DOHH2 (cell line): Measurements from ENCODE around the gene STX7.

Source experiments
- EZH2phosphoT487 ChIP-seq: fragments of 200-600 bp; sonication (generic); IDR thresholded peaks from 2 replicates; pipeline ENCODE4 v1.6.1; 2017; ENCODE audit warnings: borderline replicate concordance, mild to moderate bottlenecking, antibody characterized with exemption, low read length, moderate library complexity, mixed read lengths
- TF ChIP-seq, protein P1 (sequence below): fragments of 200-600 bp; sonication (generic); IDR thresholded peaks from one replicate; pipeline ENCODE4 v1.5.1; 2014; ENCODE audit warnings: antibody characterized with exemption, mild to moderate bottlenecking, low read depth, low read length; ENCODE audit not compliant: poor library complexity, severe bottlenecking

DNA sequence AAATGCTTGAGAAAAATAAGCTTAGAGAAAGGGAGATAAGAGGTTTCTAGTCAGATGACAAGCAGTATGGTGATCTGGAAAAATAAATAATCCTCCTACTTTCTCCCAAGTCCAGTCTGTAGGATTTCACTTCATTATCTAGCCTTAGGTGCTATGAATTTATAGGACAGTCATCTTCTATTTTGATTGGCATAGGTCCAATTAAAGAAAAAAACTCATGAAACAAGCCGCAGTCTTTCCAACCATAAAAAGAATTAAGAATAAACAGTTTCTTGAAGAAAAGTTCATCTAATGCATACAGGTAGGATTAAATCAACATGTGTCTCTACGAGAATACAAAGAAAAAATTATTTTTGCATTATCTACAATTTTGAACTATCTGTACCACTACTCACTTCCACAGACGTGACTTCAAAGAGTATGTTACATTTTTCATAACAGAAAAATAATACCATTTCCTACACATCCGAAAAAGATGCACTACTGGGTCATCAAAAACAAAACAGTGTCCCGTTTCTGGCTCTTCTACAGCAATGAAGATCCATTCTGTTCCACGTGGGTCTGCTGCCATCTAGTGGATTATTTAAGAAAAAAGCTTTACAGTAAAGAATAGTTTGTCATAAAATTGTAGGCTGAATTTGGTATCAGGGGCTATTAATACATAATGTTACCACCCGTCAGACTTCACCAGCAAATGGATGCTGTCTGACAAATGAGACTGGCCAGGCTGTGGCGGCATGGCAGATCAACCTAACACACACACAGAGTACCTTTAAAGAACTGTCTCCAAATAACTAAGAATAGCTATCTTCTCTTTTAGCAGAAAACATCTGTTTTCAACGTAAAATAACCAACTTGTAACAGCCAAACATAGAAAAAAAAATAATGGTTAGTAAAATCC, 28.9 kb downstream of the STX7 start:
- TF ChIP-seq, protein P1, sequence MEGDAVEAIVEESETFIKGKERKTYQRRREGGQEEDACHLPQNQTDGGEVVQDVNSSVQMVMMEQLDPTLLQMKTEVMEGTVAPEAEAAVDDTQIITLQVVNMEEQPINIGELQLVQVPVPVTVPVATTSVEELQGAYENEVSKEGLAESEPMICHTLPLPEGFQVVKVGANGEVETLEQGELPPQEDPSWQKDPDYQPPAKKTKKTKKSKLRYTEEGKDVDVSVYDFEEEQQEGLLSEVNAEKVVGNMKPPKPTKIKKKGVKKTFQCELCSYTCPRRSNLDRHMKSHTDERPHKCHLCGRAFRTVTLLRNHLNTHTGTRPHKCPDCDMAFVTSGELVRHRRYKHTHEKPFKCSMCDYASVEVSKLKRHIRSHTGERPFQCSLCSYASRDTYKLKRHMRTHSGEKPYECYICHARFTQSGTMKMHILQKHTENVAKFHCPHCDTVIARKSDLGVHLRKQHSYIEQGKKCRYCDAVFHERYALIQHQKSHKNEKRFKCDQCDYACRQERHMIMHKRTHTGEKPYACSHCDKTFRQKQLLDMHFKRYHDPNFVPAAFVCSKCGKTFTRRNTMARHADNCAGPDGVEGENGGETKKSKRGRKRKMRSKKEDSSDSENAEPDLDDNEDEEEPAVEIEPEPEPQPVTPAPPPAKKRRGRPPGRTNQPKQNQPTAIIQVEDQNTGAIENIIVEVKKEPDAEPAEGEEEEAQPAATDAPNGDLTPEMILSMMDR = peak; percentile 70
- no peak for TF ChIP-seq EZH2phosphoT487
